GM21576 (cell line): ENCODE measurements around the gene LYSMD4.

Experiments
- ATAC-seq: cut with Tn5 transposase; IDR thresholded peaks from one replicate; pipeline ENCODE4 v1.9.1; 2021; ENCODE audit warnings: mild to moderate bottlenecking, moderate library complexity; ENCODE audit not compliant: unreplicated experiment

Gene LYSMD4

DNA sequence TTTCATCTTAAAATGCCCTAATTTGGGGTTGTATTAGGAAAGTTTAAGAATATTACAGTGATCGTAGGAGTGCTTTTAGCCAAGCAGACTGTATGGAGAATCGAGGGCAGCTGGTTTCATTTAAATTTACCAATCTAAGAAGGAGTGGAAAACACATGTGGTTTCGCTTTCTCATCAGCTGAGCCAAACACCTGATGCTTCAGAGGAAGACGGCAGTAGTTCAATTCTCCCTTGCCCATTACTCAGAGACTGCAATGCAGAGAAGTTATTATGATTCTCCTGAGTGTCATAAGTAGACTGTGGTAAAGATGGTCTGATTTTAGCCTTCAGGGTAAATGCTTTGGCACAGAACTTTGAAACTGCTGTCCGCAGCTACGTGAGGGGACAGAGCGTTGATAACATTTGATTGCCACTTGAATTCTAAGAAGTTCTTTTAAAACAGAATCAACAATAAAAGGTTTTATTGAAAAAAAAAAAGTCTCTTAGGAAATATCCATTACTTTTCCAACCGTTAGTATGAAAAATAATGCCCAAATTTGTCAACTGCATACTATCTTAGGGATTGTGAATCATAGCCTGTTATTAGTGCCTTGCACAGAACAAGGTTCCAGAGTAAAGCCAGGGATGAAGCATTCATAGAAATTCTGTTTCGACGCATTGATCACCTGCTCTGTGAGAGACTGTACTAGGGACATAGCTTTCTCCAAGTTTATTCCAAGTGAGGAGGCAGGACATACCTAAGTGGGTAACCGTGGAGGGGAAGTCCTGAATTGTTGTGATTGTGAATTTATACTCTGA, 25.6 kb downstream of the LYSMD4 start:
- ATAC-seq, result no peak

DNA sequence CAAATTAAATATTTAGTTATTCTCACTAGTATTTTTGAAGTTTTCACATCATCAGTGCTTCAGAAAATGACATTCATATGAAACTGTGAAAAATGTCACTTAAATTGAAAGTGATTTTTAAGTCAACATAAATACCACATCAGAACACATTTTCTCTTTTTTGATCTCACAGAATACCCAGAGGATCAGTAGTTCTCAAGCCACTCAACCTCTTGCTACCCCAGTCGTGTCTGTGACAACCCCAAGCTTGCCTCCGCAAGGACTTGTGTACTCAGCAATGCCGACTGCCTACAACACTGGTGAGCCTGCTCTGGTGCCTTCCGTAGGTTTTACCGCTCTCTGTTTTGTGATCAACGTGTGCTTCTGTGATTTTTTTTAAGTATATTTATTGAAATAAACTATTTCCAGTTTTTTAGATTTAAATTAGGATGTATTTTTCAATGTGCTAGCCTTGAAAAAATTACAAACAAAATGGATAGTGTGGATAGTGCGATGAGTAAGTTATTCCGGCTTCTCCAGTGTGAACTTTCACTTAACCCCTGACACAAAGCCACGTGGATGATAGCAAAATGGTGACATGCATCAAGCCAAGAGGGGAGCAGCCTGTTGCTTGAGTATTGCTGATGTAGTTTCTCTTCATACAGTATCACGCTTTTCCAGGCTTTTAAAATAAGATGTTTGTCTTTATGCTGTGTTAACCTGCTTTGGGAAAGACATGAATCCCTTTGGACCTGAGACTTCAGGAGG, 26.5 kb downstream of the LYSMD4 start:
- no peak for ATAC-seq

- ATAC-seq, result peak; percentile 60
These were observed 28.8 kb downstream of the LYSMD4 start for GRCh38 chr15:99704444-99704838.

DNA sequence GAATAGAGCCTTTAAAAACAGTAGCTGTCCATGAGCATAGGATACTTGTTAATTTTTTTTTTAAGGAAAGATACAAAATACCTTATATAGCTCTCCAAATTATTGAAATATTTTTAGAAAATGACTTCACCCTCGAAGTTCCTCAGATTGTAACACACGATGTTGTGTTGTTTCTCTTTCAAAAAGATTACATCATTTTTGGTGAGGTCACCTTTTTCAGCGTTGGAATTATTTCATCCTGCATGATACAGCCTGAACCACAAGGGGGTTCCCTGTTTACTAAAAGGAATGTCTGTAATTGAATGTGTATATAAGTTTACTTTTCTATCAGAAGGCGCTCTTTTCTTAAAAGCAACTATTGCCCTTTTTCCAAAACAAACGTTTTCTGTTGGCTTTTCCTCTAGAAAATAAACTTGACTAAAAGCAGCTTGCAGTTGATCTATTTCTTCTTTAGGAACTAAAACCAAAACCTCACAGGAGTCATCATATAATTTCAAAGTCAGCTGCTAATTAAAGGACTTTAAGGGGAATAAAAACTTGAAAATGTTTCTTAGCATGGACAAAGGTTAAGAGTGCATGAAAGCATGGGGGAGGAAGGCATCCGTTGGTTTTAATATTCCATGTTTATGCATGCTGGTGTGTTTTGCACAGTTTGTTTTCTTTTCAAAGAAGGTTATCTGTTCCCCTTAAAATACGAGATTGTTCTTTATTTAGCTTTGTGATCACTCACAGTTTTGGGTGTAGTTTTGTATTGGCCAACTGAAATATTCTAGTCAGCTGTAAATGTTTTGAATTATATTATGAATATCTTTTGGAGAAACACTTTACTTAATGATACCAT, 29.4 kb downstream of the LYSMD4 start:
- peak; percentile 59 for ATAC-seq

- ATAC-seq, result no peak
These were observed 30.2 kb downstream of the LYSMD4 start for GRCh38 chr15:99702895-99703602.

DNA sequence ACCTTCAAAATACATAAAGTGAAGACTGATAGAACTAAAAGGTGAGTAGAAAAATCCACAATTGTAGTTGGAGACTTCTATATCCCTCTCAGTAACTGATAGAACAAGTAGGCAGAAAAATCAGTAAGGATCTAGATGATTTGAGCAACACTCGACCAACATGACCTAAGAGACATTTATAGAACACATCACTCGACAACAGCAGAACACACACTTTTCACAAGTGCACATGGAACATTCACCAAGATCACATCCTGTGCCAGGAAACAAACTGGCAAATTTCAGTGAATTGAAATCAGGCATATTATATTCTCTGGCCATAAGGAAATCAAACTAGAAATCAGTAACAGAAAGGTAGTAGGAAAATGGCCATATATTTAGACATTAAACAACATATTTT, 37.1 kb downstream of the LYSMD4 start:
- no peak for ATAC-seq

GRCh38 chr15:99692825-99693224, 40.4 kb downstream of the LYSMD4 start:
- ATAC-seq, result no peak

DNA sequence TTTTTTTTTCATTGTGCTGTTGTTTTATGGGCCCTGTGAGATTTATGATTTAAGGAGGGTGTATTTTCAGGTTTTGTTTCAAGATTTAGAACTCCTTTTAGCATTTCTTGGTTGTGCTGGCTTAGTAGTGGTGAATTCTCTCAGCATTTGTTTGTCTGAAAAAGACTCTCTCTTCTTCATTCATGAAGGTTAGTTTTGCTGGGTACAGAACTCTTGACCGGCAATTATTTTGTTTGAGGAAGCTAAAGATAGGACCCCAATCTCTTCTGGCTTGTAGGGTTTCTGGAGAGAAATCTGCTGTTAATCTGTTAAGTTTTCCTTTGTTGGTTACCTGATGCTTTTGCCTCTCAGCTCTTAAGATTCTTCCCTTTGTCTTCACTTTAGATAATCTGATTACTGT, 46.9 kb downstream of the LYSMD4 start:
- no peak for ATAC-seq

DNA sequence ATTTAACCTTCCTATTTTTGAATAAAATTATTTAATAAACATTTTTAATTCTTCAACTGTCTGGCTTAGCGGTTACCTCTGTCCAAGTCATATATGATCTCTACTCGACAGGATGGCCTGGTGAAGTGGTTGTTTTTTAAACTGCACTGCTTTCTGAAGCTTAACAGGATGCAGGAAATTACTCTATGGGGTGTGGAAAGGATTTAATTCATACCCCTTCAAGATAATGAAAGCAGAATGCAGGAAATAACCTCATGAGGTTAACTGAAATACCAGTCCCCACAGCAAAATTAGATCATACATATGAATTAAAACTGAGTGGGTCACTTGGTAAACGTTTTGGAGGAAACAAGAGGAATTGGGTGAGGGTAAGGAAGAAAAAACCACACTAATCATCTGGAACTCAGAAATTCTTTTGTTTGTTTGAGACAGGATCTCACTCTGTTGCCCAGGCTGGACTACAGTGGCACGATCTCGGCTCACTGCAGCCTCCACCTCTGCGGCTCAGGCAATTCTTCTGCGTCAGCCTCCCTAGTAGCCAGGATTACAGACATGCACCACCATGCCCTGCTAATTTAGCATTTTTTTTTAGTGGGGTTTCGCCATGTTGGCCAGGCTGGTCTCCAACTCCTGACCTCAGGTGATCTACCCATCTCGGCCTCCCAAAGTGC, 50.1 kb downstream of the LYSMD4 start:
- ATAC-seq, result no peak

DNA sequence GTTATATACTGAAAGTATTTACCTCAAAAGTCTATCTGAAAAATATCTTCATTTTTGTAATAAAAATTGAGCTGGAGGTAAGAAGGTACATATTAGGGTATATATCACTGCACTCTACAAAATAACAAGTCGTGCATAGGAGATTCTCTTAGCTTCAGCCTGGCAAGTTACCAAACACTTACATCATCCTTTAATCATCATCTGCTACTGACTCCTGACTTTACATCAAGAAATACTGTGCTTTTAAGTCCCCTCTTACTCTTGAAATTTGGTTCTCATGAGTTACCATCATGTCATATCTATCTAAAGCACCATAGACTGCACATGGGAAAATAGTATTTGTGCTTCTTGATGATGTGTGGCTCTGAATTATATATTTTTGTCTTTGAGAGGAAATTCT, 50.8 kb downstream of the LYSMD4 start:
- no peak for ATAC-seq

- ATAC-seq, result no peak
These were observed 51.2 kb downstream of the LYSMD4 start for GRCh38 chr15:99681990-99682389.

GRCh38 chr15:99680276-99680675, 53.0 kb downstream of the LYSMD4 start:
- no peak for ATAC-seq

- peak; percentile 69 for ATAC-seq
These were observed 55.6 kb downstream of the LYSMD4 start for GRCh38 chr15:99677540-99678134.
